SK-N-SH (cell line): ENCODE results near the gene LRP1. TPM values are rescaled to one million over a fixed set of nuclear protein-coding genes. Genes with fewer than 3 reads are reported as not detected.

ENCODE experiments used
- CTCF ChIA-PET: fragments of 300-600, 350-600 bp; formaldehyde crosslinking; extraction: SDS; loops from one replicate; lab custom pipeline; 2021; lab: Yijun Ruan, JAX
- POLR2A ChIA-PET: fragments of 350-600 bp; sonication (Branson Sonifier 250); formaldehyde crosslinking; extraction: SDS; loops from one replicate; lab custom pipeline; 2020; ENCODE audit warnings: antibody characterized with exemption, inconsistent platforms; lab: Yijun Ruan, JAX
- DNase-seq: peaks from one replicate; pipeline ENCODE4 v3.0.0; 2012
- H2AFZ ChIP-seq: fragments of 200-600 bp; sonication (generic); 2 replicates; pipeline ENCODE4 v1.8.1; 2016; ENCODE audit warnings: antibody characterized with exemption, mild to moderate bottlenecking, low read depth
- H3F3A ChIP-seq: fragments of 200-600 bp; sonication (generic); replicated peaks from 2 replicates; pipeline ENCODE3; 2016; ENCODE audit warnings: antibody characterized with exemption, mild to moderate bottlenecking; ENCODE audit not compliant: insufficient read depth
- H3K27ac ChIP-seq, 2 experiments: fragments of 200-500 bp in 1 of 2; fragments of 200-600 bp in 1 of 2; sonication (Bioruptor generic) in 1 of 2; sonication (generic), shearing (Covaris generic) in 1 of 2; 2 replicates each; pipeline versions ENCODE4 v1.5.1 to v1.6.1; 2014 to 2016; ENCODE audit warnings: low read depth in 2 of 2, inconsistent platforms in 1 of 2, low read length in 1 of 2, mild to moderate bottlenecking in 1 of 2, mixed read lengths in 1 of 2
- H3K27me3 ChIP-seq: fragments of 200-600 bp; sonication (generic), shearing (Covaris generic); 2 replicates; pipeline ENCODE4 v1.6.1; 2016; ENCODE audit warnings: mixed run types; ENCODE audit not compliant: insufficient read depth
- H3K36me3 ChIP-seq, 2 experiments: fragments of 200-500 bp in 1 of 2; fragments of 200-600 bp in 1 of 2; sonication (Bioruptor generic) in 1 of 2; sonication (generic) in 1 of 2; replicated peaks in 1 of 2; 2 replicates each; pipeline versions ENCODE3 to v1.5.1; 2014 to 2016; ENCODE audit warnings: low read length in 1 of 2, mild to moderate bottlenecking in 1 of 2; ENCODE audit not compliant: insufficient read depth in 2 of 2, control insufficient read depth in 1 of 2
- H3K4me1 ChIP-seq, 2 experiments: fragments of 200-500 bp in 1 of 2; fragments of 200-600 bp in 1 of 2; sonication (Bioruptor generic) in 1 of 2; sonication (generic), shearing (Covaris generic) in 1 of 2; 2 replicates each; pipeline versions ENCODE4 v1.5.1 to v1.6.1; 2014 to 2016; ENCODE audit warnings: low read depth in 1 of 2, low read length in 1 of 2, mixed run types in 1 of 2; ENCODE audit not compliant: insufficient read depth in 2 of 2, control insufficient read depth in 1 of 2
- H3K4me2 ChIP-seq: fragments of 200-600 bp; sonication (generic), shearing (Covaris generic); 2 replicates; pipeline ENCODE4 v1.6.1; 2017; ENCODE audit warnings: mixed run types
- H3K4me3 ChIP-seq, 2 experiments: fragments of 200-500 bp in 1 of 2; fragments of 200-600 bp in 1 of 2; sonication (Bioruptor generic) in 1 of 2; sonication (generic), shearing (Covaris generic) in 1 of 2; 2 replicates each; pipeline versions ENCODE4 v1.5.1 to v1.8.1; 2014 to 2016; ENCODE audit warnings: low read depth in 2 of 2, inconsistent platforms in 1 of 2, low read length in 1 of 2, mild to moderate bottlenecking in 1 of 2, mixed read lengths in 1 of 2, moderate library complexity in 1 of 2
- H3K79me2 ChIP-seq: fragments of 200-600 bp; sonication (generic); 2 replicates; pipeline ENCODE4 v1.8.1; 2017; ENCODE audit warnings: mild to moderate bottlenecking; ENCODE audit not compliant: insufficient read depth
- H3K9ac ChIP-seq: fragments of 200-600 bp; sonication (generic); 2 replicates; pipeline ENCODE4 v1.6.1; 2017; ENCODE audit warnings: mixed run types
- H3K9me2 ChIP-seq: fragments of 200-600 bp; sonication (generic); 2 replicates; pipeline ENCODE4 v1.6.1; 2017; ENCODE audit warnings: mixed run types
- H3K9me3 ChIP-seq: fragments of 200-600 bp; sonication (generic); 2 replicates; pipeline ENCODE4 v1.6.1; 2017; ENCODE audit warnings: mixed run types, mild to moderate bottlenecking, moderate library complexity
- H4K20me1 ChIP-seq: fragments of 200-600 bp; sonication (generic); 2 replicates; pipeline ENCODE4 v1.6.1; 2017; ENCODE audit warnings: mild to moderate bottlenecking, mixed run types; ENCODE audit not compliant: insufficient read depth
- EZH2phosphoT487 ChIP-seq: fragments of 200-600 bp; sonication (generic); IDR thresholded peaks from 2 replicates; pipeline ENCODE4 v1.6.1; 2017; ENCODE audit warnings: low read depth, mixed run types, mild to moderate bottlenecking, antibody characterized with exemption, moderate library complexity, borderline replicate concordance
- FOSL2 ChIP-seq: IDR thresholded peaks from 2 replicates; pipeline ENCODE4 v1.4.0; 2012; ENCODE audit warnings: low read depth, mild to moderate bottlenecking, moderate library complexity, borderline replicate concordance
- FOXM1 ChIP-seq: IDR thresholded peaks from 2 replicates; pipeline ENCODE4 v1.4.0; 2012; ENCODE audit warnings: low read depth, mild to moderate bottlenecking
- GABPA ChIP-seq: IDR thresholded peaks from 2 replicates; pipeline ENCODE4 v1.4.0; 2012; ENCODE audit warnings: low read depth, mild to moderate bottlenecking
- GATA2 ChIP-seq: sonication (generic); formaldehyde crosslinking; IDR thresholded peaks from 2 replicates; pipeline ENCODE4 v1.5.0; 2020; ENCODE audit warnings: mild to moderate bottlenecking, missing genetic modification reagents
- MEF2A ChIP-seq: IDR thresholded peaks from 2 replicates; pipeline ENCODE4 v1.4.0; 2012; ENCODE audit warnings: low read depth, borderline replicate concordance
- NFIC ChIP-seq: IDR thresholded peaks from 2 replicates; pipeline ENCODE4 v1.4.0; 2012; ENCODE audit warnings: borderline replicate concordance
- NRF1 ChIP-seq: IDR thresholded peaks from 2 replicates; pipeline ENCODE4 v1.6.1; 2012; ENCODE audit warnings: low read depth, mild to moderate bottlenecking, low read length
- RAD21 ChIP-seq: IDR thresholded peaks from 2 replicates; pipeline ENCODE4 v1.6.1; 2012; ENCODE audit warnings: mild to moderate bottlenecking, low read length
- SIN3A ChIP-seq: IDR thresholded peaks from 2 replicates; pipeline ENCODE4 v1.6.1; 2012; ENCODE audit warnings: low read depth, mild to moderate bottlenecking, low read length, moderate library complexity, borderline replicate concordance
- SMC3 ChIP-seq: IDR thresholded peaks from 2 replicates; pipeline ENCODE4 v1.6.1; 2012; ENCODE audit warnings: low read depth, low read length, improper control_type of control experiment
- TAF1 ChIP-seq: IDR thresholded peaks from 2 replicates; pipeline ENCODE4 v1.6.1; 2012; ENCODE audit warnings: low read depth, mild to moderate bottlenecking, low read length, moderate library complexity, borderline replicate concordance
- TCF12 ChIP-seq: IDR thresholded peaks from 2 replicates; pipeline ENCODE4 v1.4.0; 2012
- TEAD4 ChIP-seq: IDR thresholded peaks from 2 replicates; pipeline ENCODE4 v1.4.0; 2012; ENCODE audit warnings: mild to moderate bottlenecking, borderline replicate concordance; ENCODE audit not compliant: insufficient read depth
- USF2 ChIP-seq: fragments of 150-350 bp; IDR thresholded peaks from 2 replicates; pipeline ENCODE4 v1.6.1; 2017; ENCODE audit warnings: antibody characterized with exemption, low read length, low read depth, borderline replicate concordance
- YY1 ChIP-seq: IDR thresholded peaks from 2 replicates; pipeline ENCODE4 v1.4.0; 2012; ENCODE audit warnings: low read depth, mild to moderate bottlenecking
- WGBS: methylation state at CpG from one replicate; pipeline ENCODE4 v1.1.6; 2017; ENCODE audit warnings: low lambda C conversion rate; 5-methylcytosine and 5-hydroxymethylcytosine counted together
- polyA plus RNA-seq, 3 experiments: library from polyadenylated mRNA; depleted of rRNA; stranded (reverse); fragments of >200 nt; gene quantifications; 2 replicates each; pipeline ENCODE4 v1.2.3, GENCODE V29; 2012
- TF ChIP-seq, protein P1 (sequence below): fragments of 150-350 bp; IDR thresholded peaks from 2 replicates; pipeline ENCODE4 v1.6.1; 2016; ENCODE audit warnings: mild to moderate bottlenecking, low read depth, low read length
- TF ChIP-seq, protein P2 (sequence below): fragments of 200-600 bp; sonication (generic); IDR thresholded peaks from 2 replicates; pipeline ENCODE4 v1.6.1; 2017; ENCODE audit warnings: antibody characterized with exemption, mild to moderate bottlenecking, moderate library complexity
- TF ChIP-seq, protein P3 (sequence below): IDR thresholded peaks from 2 replicates; pipeline ENCODE4 v1.6.1; 2012; ENCODE audit warnings: mild to moderate bottlenecking, low read depth, low read length, moderate library complexity

LRP1 gene
- polyA plus RNA-seq, 1 of the 3 experiments (the other 2 are of a cell fraction) = 55.0 TPM

- 65% methylated on average over 1 of the region's 1 CpG for WGBS
- no peak overlapping the region for H3K9ac ChIP-seq
- ChIA-PET POLR2A (interaction anchor here (1.1 to 1.6 kb wide), 2 partner anchors 19 to 32 kb away, joined by 4 to 7 read pairs; partner anchors contain the start of gene STAT6), CTCF (interaction anchor here (1.3 to 14.9 kb wide), 7 partner anchors 11 to 159 kb away, joined by 3 to 339 read pairs (median 14); partner anchors contain the start of genes NAB2 and STAT6)
- no peak overlapping the region for H3K4me3 ChIP-seq
- no peaks in the 10 kb centered on the region for H4K20me1 ChIP-seq
- peak overlapping the region; percentile 93; the same call in 1 of the 2 replicates for H2AFZ ChIP-seq
- H3K27ac ChIP-seq = peak overlapping the region in 1 of 2 experiments; percentile 79; a peak in 1 of 4 replicates
- peaks cover 14% of the 10 kb centered on the region for H3F3A ChIP-seq
- peaks cover 0 to 4% of the 10 kb centered on the region in 2 experiments; a peak in 2 of 4 replicates for H3K4me1 ChIP-seq
- H3K36me3 ChIP-seq = no peaks in the 10 kb centered on the region
- TF ChIP-seq, protein P1, sequence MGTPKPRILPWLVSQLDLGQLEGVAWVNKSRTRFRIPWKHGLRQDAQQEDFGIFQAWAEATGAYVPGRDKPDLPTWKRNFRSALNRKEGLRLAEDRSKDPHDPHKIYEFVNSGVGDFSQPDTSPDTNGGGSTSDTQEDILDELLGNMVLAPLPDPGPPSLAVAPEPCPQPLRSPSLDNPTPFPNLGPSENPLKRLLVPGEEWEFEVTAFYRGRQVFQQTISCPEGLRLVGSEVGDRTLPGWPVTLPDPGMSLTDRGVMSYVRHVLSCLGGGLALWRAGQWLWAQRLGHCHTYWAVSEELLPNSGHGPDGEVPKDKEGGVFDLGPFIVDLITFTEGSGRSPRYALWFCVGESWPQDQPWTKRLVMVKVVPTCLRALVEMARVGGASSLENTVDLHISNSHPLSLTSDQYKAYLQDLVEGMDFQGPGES = no peak
- no peak for TF ChIP-seq SIN3A
- TF ChIP-seq NFIC = no peak
- no peak for TF ChIP-seq SMC3
- no peak for TF ChIP-seq TCF12
- no peak for TF ChIP-seq TAF1
- no peak for TF ChIP-seq NRF1
- TF ChIP-seq GABPA = no peak
- no peak for TF ChIP-seq GATA2 (CRISPR knock-in tag)
- TF ChIP-seq, protein P2, sequence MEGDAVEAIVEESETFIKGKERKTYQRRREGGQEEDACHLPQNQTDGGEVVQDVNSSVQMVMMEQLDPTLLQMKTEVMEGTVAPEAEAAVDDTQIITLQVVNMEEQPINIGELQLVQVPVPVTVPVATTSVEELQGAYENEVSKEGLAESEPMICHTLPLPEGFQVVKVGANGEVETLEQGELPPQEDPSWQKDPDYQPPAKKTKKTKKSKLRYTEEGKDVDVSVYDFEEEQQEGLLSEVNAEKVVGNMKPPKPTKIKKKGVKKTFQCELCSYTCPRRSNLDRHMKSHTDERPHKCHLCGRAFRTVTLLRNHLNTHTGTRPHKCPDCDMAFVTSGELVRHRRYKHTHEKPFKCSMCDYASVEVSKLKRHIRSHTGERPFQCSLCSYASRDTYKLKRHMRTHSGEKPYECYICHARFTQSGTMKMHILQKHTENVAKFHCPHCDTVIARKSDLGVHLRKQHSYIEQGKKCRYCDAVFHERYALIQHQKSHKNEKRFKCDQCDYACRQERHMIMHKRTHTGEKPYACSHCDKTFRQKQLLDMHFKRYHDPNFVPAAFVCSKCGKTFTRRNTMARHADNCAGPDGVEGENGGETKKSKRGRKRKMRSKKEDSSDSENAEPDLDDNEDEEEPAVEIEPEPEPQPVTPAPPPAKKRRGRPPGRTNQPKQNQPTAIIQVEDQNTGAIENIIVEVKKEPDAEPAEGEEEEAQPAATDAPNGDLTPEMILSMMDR = no peak
- TF ChIP-seq FOSL2 = no peak
- TF ChIP-seq TEAD4 = no peak
- TF ChIP-seq FOXM1 = no peak
- TF ChIP-seq MEF2A = no peak
- no peak for TF ChIP-seq YY1
- no peak for TF ChIP-seq USF2
- TF ChIP-seq, protein P3, sequence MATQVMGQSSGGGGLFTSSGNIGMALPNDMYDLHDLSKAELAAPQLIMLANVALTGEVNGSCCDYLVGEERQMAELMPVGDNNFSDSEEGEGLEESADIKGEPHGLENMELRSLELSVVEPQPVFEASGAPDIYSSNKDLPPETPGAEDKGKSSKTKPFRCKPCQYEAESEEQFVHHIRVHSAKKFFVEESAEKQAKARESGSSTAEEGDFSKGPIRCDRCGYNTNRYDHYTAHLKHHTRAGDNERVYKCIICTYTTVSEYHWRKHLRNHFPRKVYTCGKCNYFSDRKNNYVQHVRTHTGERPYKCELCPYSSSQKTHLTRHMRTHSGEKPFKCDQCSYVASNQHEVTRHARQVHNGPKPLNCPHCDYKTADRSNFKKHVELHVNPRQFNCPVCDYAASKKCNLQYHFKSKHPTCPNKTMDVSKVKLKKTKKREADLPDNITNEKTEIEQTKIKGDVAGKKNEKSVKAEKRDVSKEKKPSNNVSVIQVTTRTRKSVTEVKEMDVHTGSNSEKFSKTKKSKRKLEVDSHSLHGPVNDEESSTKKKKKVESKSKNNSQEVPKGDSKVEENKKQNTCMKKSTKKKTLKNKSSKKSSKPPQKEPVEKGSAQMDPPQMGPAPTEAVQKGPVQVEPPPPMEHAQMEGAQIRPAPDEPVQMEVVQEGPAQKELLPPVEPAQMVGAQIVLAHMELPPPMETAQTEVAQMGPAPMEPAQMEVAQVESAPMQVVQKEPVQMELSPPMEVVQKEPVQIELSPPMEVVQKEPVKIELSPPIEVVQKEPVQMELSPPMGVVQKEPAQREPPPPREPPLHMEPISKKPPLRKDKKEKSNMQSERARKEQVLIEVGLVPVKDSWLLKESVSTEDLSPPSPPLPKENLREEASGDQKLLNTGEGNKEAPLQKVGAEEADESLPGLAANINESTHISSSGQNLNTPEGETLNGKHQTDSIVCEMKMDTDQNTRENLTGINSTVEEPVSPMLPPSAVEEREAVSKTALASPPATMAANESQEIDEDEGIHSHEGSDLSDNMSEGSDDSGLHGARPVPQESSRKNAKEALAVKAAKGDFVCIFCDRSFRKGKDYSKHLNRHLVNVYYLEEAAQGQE = no peak
- no peak for TF ChIP-seq EZH2phosphoT487
- no peak for TF ChIP-seq RAD21
- H3K9me3 ChIP-seq = no peaks in the 10 kb centered on the region
- peak overlapping the region; percentile 74; the same call in 1 of the 2 replicates for H3K4me2 ChIP-seq
- peaks cover 32% of the 10 kb centered on the region for H3K79me2 ChIP-seq
- no peaks in the 10 kb centered on the region for H3K27me3 ChIP-seq
- no peak for DNase-seq
- H3K9me2 ChIP-seq = no peaks in the 10 kb centered on the region
Observed at GRCh38 chr12:57079821-57080220, 48.5 kb upstream of the LRP1 start.
